ENCODE data around the gene CEACAM3.

- TF ChIP-seq CTCF (IDR thresholded peaks at IDR 0.05; ENCODE audit: low read depth, low read length) (no peak), MAX (IDR thresholded peaks at IDR 0.05; ENCODE audit: low read depth, low read length) (no peak)
Measured at GRCh38 chr19:41787055-41787454, 9.3 kb upstream of the CEACAM3 start.
